ENCODE results near the gene PCNA.
"Not testable (repeated sequence)": the region's sequence is repeated elsewhere in the genome, so short reads cannot be mapped to it uniquely, and the experiment has no call there.

The PCNA gene

GRCh38 chr20:5119143-5119434 is 669 bp downstream of the PCNA start:
- Histone ChIP-seq H3K27ac (ENCODE audit: low read depth, low read length) (peak overlapping the region; percentile 6), H3K4me3 (ENCODE audit: low read depth in 1 of 2, low read length in 2 of 2) (peak overlapping the region; percentile 67 to 99), H3K36me3 (ENCODE audit: insufficient read depth, low read length) (peaks cover 16% of the 10 kb centered on the region), H3K9me3 (ENCODE audit: low read length) (no peaks in the 10 kb centered on the region), H3K9ac (ENCODE audit: low read length) (peak overlapping the region; percentile 72), H3K27me3 (ENCODE audit: control insufficient read depth in 1 of 2, insufficient read depth in 2 of 2, low read length in 2 of 2) (no peaks in the 10 kb centered on the region), H3K4me1 (ENCODE audit: insufficient read depth, low read length) (peaks cover 14% of the 10 kb centered on the region)

DNA sequence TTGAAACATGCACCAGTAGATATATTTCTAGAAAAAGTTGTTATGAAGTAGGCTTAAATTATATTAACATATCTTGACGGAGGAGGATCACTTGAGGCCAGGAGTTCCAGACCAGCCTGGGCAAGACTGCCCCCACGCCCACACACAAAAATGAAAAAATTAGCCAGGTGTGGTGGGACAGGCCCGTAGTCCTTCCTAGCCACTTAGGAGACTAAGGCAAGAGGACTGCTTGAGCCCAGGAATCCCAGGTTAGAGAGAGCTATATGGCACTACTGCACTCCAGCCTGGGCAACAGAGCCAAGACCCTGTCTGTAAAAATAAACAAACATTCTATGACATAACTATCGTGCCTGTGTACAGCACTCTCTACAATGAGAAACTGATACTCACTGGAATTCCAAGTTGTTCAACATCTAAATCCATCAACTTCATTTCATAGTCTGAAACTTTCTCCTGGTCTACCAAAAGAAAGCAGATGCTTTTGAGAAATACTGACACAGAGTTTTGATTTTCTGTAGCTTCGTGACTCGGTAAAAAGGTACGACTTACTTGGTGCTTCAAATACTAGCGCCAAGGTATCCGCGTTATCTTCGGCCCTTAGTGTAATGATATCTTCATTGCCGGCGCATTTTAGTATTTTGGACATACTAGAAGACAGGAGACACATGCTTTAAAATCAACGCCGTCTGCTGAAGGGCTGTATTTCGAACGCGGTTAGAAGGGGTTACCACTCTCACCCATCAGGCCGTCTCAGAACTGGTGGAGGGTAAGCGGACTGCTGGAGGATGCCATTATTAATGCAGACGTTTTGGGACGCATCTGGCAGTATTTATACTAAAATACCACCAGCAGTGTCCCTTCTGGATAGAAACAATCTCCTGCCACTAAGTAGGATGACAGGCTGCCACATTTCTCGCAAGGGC is 1.3 kb downstream of the PCNA start:
- peaks cover 18% of the 10 kb centered on the region for H3K4me1 ChIP-seq (ENCODE audit: insufficient read depth, low read length)
- H3K27me3 ChIP-seq (ENCODE audit: control insufficient read depth in 1 of 2, insufficient read depth in 2 of 2, low read length in 2 of 2), result no peaks in the 10 kb centered on the region
- peak overlapping the region; percentile 67 to 99 for H3K4me3 ChIP-seq (ENCODE audit: low read depth in 1 of 2, low read length in 2 of 2)
- peaks cover 16% of the 10 kb centered on the region for H3K36me3 ChIP-seq (ENCODE audit: insufficient read depth, low read length)
- peak overlapping the region; percentile 25 for H3K9ac ChIP-seq (ENCODE audit: low read length)
- H3K27ac ChIP-seq (ENCODE audit: low read depth, low read length), result peak overlapping the region; percentile 6
- H3K9me3 ChIP-seq (ENCODE audit: low read length), result no peaks in the 10 kb centered on the region

DNA sequence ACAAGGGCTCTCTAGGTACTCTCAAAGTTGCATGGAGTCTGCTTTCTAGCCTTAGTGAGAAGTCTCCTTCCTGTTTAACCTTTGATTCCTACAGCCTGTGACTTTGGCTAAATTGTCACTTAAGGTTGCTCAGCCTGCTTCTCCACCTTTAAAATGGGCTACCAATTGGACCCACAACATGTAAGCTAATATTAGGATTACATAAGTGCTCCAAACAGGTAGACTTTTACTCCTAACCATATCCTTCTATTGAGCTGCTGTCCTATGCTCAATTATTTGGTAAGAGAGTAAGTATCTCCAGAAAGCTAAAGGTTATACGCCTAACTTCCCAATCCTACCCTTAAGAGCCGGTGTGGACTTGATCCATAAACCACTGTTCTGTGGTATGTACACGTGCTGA is 2.9 kb downstream of the PCNA start:
- H3K4me3 ChIP-seq (ENCODE audit: low read depth in 1 of 2, low read length in 2 of 2), result no peak overlapping the region
- no peaks in the 10 kb centered on the region for H3K9me3 ChIP-seq (ENCODE audit: low read length)
- peaks cover 16% of the 10 kb centered on the region for H3K36me3 ChIP-seq (ENCODE audit: insufficient read depth, low read length)
- peaks cover 23% of the 10 kb centered on the region for H3K4me1 ChIP-seq (ENCODE audit: insufficient read depth, low read length)
- H3K27ac ChIP-seq (ENCODE audit: low read depth, low read length), result no peak overlapping the region
- H3K27me3 ChIP-seq (ENCODE audit: control insufficient read depth in 1 of 2, insufficient read depth in 2 of 2, low read length in 2 of 2), result no peaks in the 10 kb centered on the region
- no peak overlapping the region for H3K9ac ChIP-seq (ENCODE audit: low read length)

- Histone ChIP-seq H3K27me3 (ENCODE audit: control insufficient read depth in 1 of 2, insufficient read depth in 2 of 2, low read length in 2 of 2) (no peaks in the 10 kb centered on the region), H3K9me3 (ENCODE audit: low read length) (no peaks in the 10 kb centered on the region), H3K27ac (ENCODE audit: low read depth, low read length) (no peak overlapping the region), H3K4me1 (ENCODE audit: insufficient read depth, low read length) (peaks cover 27% of the 10 kb centered on the region), H3K9ac (ENCODE audit: low read length) (no peak overlapping the region), H3K36me3 (ENCODE audit: insufficient read depth, low read length) (peaks cover 30% of the 10 kb centered on the region), H3K4me3 (ENCODE audit: low read depth in 1 of 2, low read length in 2 of 2) (no peak overlapping the region)
Measured at GRCh38 chr20:5114403-5114802, 5.4 kb downstream of the PCNA start.

DNA sequence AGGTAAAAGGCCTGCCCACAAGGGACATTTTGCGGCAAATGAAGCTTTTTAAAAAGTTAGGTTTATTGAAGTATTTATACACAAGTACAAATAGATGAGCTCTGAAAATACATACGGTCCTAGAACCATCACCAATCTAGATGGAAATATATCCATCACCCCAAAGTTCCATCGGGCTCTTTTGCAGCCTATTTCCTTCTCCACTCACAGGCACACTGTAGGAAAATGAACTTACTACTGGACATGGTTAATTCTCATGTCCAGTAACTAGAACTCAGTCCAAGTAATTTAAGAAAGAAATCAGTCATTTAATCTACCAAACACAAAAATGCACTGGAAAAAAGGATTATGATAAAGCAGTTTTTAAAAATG is 6.2 kb downstream of the PCNA start:
- Histone ChIP-seq H3K27ac (ENCODE audit: low read depth, low read length) (peak overlapping the region; percentile 99), H3K9ac (ENCODE audit: low read length) (peak overlapping the region; percentile 83), H3K9me3 (ENCODE audit: low read length) (no peaks in the 10 kb centered on the region), H3K27me3 (ENCODE audit: control insufficient read depth in 1 of 2, insufficient read depth in 2 of 2, low read length in 2 of 2) (no peaks in the 10 kb centered on the region), H3K4me1 (ENCODE audit: insufficient read depth, low read length) (peaks cover 22% of the 10 kb centered on the region), H3K4me3 (ENCODE audit: low read depth in 1 of 2, low read length in 2 of 2) (peak overlapping the region; percentile 74 to 82), H3K36me3 (ENCODE audit: insufficient read depth, low read length) (peaks cover 30% of the 10 kb centered on the region)

DNA sequence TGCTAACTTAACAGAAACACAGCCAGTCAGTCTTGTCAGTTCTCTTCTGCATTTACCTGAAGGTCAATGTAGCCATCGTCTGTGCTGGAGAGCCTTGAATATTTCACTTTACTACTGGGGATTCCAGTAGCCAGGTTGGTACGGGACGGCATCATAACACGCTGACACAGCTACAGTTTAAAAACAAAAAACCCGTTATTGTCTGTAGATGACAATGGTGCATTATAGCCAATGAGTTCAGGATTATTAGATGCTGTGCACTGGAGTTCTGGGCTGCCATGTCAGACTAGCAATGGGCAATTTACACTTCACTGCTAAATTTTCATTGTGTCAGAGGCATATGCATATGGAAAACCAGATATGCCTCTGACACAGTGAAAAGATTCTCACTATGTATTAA is 10.5 kb downstream of the PCNA start:
- Histone ChIP-seq H3K36me3 (ENCODE audit: insufficient read depth, low read length) (peaks cover 40% of the 10 kb centered on the region), H3K9ac (ENCODE audit: low read length) (no peak overlapping the region), H3K4me3 (ENCODE audit: low read depth in 1 of 2, low read length in 2 of 2) (no peak overlapping the region), H3K27ac (ENCODE audit: low read depth, low read length) (no peak overlapping the region), H3K9me3 (ENCODE audit: low read length) (no peaks in the 10 kb centered on the region), H3K4me1 (ENCODE audit: insufficient read depth, low read length) (peaks cover 12% of the 10 kb centered on the region), H3K27me3 (ENCODE audit: control insufficient read depth in 1 of 2, insufficient read depth in 2 of 2, low read length in 2 of 2) (no peaks in the 10 kb centered on the region)

GRCh38 chr20:5104479-5104878 is 15.3 kb downstream of the PCNA start:
- no peak overlapping the region for H3K9ac ChIP-seq (ENCODE audit: low read length)
- H3K4me3 ChIP-seq (ENCODE audit: low read depth in 1 of 2, low read length in 2 of 2), result no peak overlapping the region
- H3K9me3 ChIP-seq (ENCODE audit: low read length), result no peaks in the 10 kb centered on the region
- H3K27me3 ChIP-seq (ENCODE audit: control insufficient read depth in 1 of 2, insufficient read depth in 2 of 2, low read length in 2 of 2), result no peaks in the 10 kb centered on the region
- H3K4me1 ChIP-seq (ENCODE audit: insufficient read depth, low read length), result no peaks in the 10 kb centered on the region
- no peak overlapping the region for H3K27ac ChIP-seq (ENCODE audit: low read depth, low read length)
- H3K36me3 ChIP-seq (ENCODE audit: insufficient read depth, low read length), result peaks cover 55% of the 10 kb centered on the region

GRCh38 chr20:5100684-5101347 is 18.9 kb downstream of the PCNA start:
- Histone ChIP-seq H3K9me3 (ENCODE audit: low read length) (no peaks in the 10 kb centered on the region), H3K4me3 (ENCODE audit: low read depth in 1 of 2, low read length in 2 of 2) (no peak overlapping the region), H3K27ac (ENCODE audit: low read depth, low read length) (no peak overlapping the region)

GRCh38 chr20:5099909-5100308 is 19.8 kb downstream of the PCNA start:
- H3K36me3 ChIP-seq (ENCODE audit: insufficient read depth, low read length), result peaks cover 48% of the 10 kb centered on the region
- H3K9ac ChIP-seq (ENCODE audit: low read length); H3K27ac ChIP-seq (ENCODE audit: low read depth, low read length); H3K27me3 ChIP-seq (ENCODE audit: control insufficient read depth in 1 of 2, insufficient read depth in 2 of 2, low read length in 2 of 2); H3K4me1 ChIP-seq (ENCODE audit: insufficient read depth, low read length); H3K9me3 ChIP-seq (ENCODE audit: low read length); H3K4me3 ChIP-seq (ENCODE audit: low read depth in 1 of 2, low read length in 2 of 2): not testable (repeated sequence)

More at GRCh38 chr20:5100684-5101347, 18.9 kb downstream of the PCNA start:
- no peaks in the 10 kb centered on the region for H3K4me1 ChIP-seq (ENCODE audit: insufficient read depth, low read length)
- H3K9ac ChIP-seq (ENCODE audit: low read length), result no peak overlapping the region
- H3K27me3 ChIP-seq (ENCODE audit: control insufficient read depth in 1 of 2, insufficient read depth in 2 of 2, low read length in 2 of 2), result no peaks in the 10 kb centered on the region
- peaks cover 53% of the 10 kb centered on the region for H3K36me3 ChIP-seq (ENCODE audit: insufficient read depth, low read length)

GRCh38 chr20:5099009-5099408 is 20.7 kb downstream of the PCNA start:
- H3K27me3 ChIP-seq (ENCODE audit: control insufficient read depth in 1 of 2, insufficient read depth in 2 of 2, low read length in 2 of 2); H3K4me3 ChIP-seq (ENCODE audit: low read depth in 1 of 2, low read length in 2 of 2); H3K4me1 ChIP-seq (ENCODE audit: insufficient read depth, low read length); H3K27ac ChIP-seq (ENCODE audit: low read depth, low read length); H3K9me3 ChIP-seq (ENCODE audit: low read length); H3K9ac ChIP-seq (ENCODE audit: low read length): not testable (repeated sequence)
- peaks cover 40% of the 10 kb centered on the region for H3K36me3 ChIP-seq (ENCODE audit: insufficient read depth, low read length)

DNA sequence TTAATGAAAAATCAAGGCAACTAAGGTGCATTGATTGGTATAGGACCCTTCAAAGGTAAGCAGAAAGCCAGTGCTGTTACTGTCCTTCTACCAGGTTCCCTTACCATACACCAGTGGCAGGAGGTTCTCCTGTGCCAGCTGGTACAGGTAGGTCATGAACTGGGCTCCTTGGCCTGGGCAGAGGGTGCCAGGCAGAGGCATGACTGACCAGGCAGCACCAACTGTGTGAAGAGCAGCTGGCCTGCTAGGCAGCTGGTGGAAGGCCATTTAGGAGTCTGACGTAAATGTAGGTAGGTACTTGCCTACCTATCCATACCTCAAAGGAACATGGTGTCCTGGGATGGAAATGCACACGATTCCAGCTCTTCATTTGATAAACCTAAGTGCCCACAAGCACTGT is 23.3 kb downstream of the PCNA start:
- Histone ChIP-seq H3K9me3 (ENCODE audit: low read length) (no peaks in the 10 kb centered on the region), H3K36me3 (ENCODE audit: insufficient read depth, low read length) (peaks cover 21% of the 10 kb centered on the region), H3K4me3 (ENCODE audit: low read depth in 1 of 2, low read length in 2 of 2) (no peak overlapping the region), H3K27ac (ENCODE audit: low read depth, low read length) (no peak overlapping the region), H3K27me3 (ENCODE audit: control insufficient read depth in 1 of 2, insufficient read depth in 2 of 2, low read length in 2 of 2) (no peaks in the 10 kb centered on the region), H3K4me1 (ENCODE audit: insufficient read depth, low read length) (no peaks in the 10 kb centered on the region), H3K9ac (ENCODE audit: low read length) (no peak overlapping the region)

- Histone ChIP-seq H3K4me1 (ENCODE audit: insufficient read depth, low read length) (no peaks in the 10 kb centered on the region), H3K36me3 (ENCODE audit: insufficient read depth, low read length) (peaks cover 19% of the 10 kb centered on the region), H3K9ac (ENCODE audit: low read length) (no peak overlapping the region), H3K27ac (ENCODE audit: low read depth, low read length) (no peak overlapping the region), H3K9me3 (ENCODE audit: low read length) (no peaks in the 10 kb centered on the region), H3K4me3 (ENCODE audit: low read depth in 1 of 2, low read length in 2 of 2) (no peak overlapping the region), H3K27me3 (ENCODE audit: control insufficient read depth in 1 of 2, insufficient read depth in 2 of 2, low read length in 2 of 2) (no peaks in the 10 kb centered on the region)
Measured at GRCh38 chr20:5095931-5096330, 23.8 kb downstream of the PCNA start.

Data from muscle layer of colon (tissue), 2 donors.